Glomerular endothelial cell (primary cell): ENCODE measurements around the gene CCDC69. TPM values are rescaled to one million over a fixed set of nuclear protein-coding genes. Genes with fewer than 3 reads are reported as not detected.
"Not testable (repeated sequence)": the region's sequence is repeated elsewhere in the genome, so short reads cannot be mapped to it uniquely, and the experiment has no call there.

Experiments
- DNase-seq: peaks from one replicate; pipeline ENCODE4 v3.0.0-alpha.2; 2011; ENCODE audit warnings: low read depth, low spot score; ENCODE audit errors: extremely low read depth
- total RNA-seq: library from RNA; depleted of rRNA; stranded (reverse); fragments of >200 nt; gene quantifications from 2 replicates; pipeline ENCODE4 v1.2.3, GENCODE V29; 2015

Gene CCDC69
- total RNA-seq, 1 donor from 2014 or later = 10.6 TPM

GRCh38 chr5:151248651-151249050 is 24.8 kb upstream of the CCDC69 start:
- no peak for DNase-seq

- DNase-seq = no peak
These were observed 21.9 kb upstream of the CCDC69 start for GRCh38 chr5:151245680-151246219.

- DNase-seq = no peak
These were observed 20.3 kb upstream of the CCDC69 start for GRCh38 chr5:151244206-151244605.

- DNase-seq = no peak
These were observed 19.7 kb upstream of the CCDC69 start for GRCh38 chr5:151243564-151243963.

GRCh38 chr5:151243127-151243526 is 19.2 kb upstream of the CCDC69 start:
- DNase-seq = no peak

GRCh38 chr5:151240924-151241635 is 17.2 kb upstream of the CCDC69 start:
- no peak for DNase-seq

- DNase-seq = not testable (repeated sequence)
These were observed 16.5 kb upstream of the CCDC69 start for GRCh38 chr5:151240268-151240835.

- no peak for DNase-seq
These were observed 15.5 kb upstream of the CCDC69 start for GRCh38 chr5:151239237-151239861.

GRCh38 chr5:151238303-151238741 is 14.4 kb upstream of the CCDC69 start:
- DNase-seq = no peak

- DNase-seq = no peak
These were observed 13.8 kb upstream of the CCDC69 start for GRCh38 chr5:151237685-151238084.

GRCh38 chr5:151236888-151237287 is 13.0 kb upstream of the CCDC69 start:
- no peak for DNase-seq

- not testable (repeated sequence) for DNase-seq
These were observed 11.3 kb upstream of the CCDC69 start for GRCh38 chr5:151235239-151235571.

GRCh38 chr5:151234476-151235238 is 10.8 kb upstream of the CCDC69 start:
- no peak for DNase-seq

GRCh38 chr5:151233616-151234085 is 9.8 kb upstream of the CCDC69 start:
- DNase-seq = no peak

- DNase-seq = no peak
These were observed 7.5 kb upstream of the CCDC69 start for GRCh38 chr5:151231359-151231758.

GRCh38 chr5:151230048-151230680 is 6.3 kb upstream of the CCDC69 start:
- DNase-seq = no peak

- DNase-seq = no peak
These were observed 5.1 kb upstream of the CCDC69 start for GRCh38 chr5:151228986-151229385.

GRCh38 chr5:151227918-151228447 is 4.1 kb upstream of the CCDC69 start:
- no peak for DNase-seq

GRCh38 chr5:151225475-151225874 is 1.6 kb upstream of the CCDC69 start:
- DNase-seq = no peak

GRCh38 chr5:151225071-151225470 is 1.2 kb upstream of the CCDC69 start:
- no peak for DNase-seq
